Right hindlimb (tissue), 1 donor: ENCODE results near the gene HIVEP3.

Experiments
- DNase-seq: peaks from one replicate; pipeline ENCODE4 v3.0.0-alpha.2; 2018

Gene HIVEP3

DNA sequence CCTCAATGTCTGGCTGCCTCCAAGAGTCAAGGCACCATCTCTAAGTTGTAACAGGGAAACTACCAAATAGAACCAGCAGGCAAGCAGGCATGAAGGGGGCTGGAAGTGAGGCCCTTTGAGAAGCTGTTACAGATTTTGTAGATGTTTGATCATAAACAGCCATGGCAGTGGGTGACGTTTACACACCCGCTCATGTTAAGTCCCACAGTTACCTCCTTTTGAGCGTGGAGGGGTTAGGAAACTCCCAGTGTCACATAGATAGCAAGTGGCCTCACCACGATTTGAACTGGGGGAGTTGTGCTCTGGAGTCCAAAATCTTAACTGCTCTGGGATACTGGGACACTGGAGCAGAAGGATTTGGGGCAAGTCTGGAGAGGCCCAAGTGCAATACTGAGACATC is 192.4 kb downstream of the HIVEP3 start:
- no peak for DNase-seq

GRCh38 chr1:41724926-41725325 is 193.8 kb downstream of the HIVEP3 start:
- DNase-seq = no peak

- DNase-seq = no peak
Measured at GRCh38 chr1:41724248-41724647, 194.5 kb downstream of the HIVEP3 start.

DNA sequence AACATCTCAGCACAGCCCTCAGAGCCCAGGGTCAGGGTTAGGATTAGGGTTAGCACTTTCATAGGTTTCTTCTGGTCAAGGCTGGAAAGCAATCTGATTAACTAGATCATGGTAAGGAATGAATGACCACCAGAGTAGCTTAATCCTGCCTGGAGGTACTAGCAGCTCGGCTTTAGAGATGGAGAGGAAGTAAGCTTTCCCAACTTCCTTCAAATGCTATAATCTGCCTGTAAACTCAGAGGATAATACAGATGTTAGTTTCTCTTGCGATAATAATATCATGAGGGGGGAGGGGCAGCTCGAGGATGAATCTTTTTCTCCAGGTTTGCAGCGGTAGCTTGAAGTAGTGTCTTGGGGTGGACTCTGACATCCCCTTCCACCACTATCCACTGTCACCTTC is 194.9 kb downstream of the HIVEP3 start:
- DNase-seq = no peak

GRCh38 chr1:41722184-41722583 is 196.5 kb downstream of the HIVEP3 start:
- DNase-seq = no peak

DNA sequence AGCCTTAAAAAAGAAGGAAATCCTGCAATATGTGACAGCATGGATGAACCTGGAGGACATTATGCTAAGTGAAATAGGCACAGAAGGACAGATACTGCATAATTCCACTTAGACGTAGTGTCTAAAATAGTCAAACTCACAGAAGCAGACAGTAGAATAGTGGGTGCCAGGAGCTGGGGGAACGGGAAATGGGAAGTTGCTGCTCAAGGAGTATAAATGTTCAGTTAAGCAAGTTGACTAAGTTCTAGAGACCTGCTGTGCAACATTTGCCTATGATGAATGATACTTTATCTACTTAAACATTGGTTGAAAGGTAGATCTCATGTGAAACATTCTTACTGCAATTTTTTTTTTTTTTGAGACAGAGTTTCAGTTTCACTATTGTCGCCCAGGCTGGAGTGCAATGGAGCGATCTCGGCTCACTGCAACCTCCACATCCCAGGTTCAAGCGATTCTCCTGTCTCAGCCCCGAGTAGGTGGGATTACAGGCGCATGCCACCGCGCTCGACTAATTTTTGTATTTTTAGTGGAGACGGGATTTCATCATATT is 197.8 kb downstream of the HIVEP3 start:
- DNase-seq = no peak

DNA sequence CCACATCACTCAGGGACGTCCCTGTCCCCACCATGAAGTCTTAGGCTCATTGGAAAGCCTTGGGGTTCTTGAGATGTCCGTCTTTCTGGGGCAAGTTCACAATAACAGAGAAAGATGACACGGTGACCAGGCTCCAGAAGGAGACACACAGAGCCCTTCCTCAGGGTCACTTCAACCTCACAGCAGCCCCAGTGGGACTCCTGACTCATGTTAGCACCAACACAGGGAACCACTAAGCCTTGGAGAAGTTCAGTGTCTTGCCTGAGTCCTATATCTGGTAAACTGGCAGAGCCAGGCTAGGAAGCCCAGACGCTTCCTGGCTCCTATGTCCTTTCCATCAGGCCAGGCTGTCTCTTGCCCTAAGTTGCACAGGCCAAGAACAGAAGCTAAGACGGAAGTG is 199.1 kb downstream of the HIVEP3 start:
- DNase-seq = no peak

- no peak for DNase-seq
Measured at GRCh38 chr1:41719128-41719527, 199.6 kb downstream of the HIVEP3 start.

DNA sequence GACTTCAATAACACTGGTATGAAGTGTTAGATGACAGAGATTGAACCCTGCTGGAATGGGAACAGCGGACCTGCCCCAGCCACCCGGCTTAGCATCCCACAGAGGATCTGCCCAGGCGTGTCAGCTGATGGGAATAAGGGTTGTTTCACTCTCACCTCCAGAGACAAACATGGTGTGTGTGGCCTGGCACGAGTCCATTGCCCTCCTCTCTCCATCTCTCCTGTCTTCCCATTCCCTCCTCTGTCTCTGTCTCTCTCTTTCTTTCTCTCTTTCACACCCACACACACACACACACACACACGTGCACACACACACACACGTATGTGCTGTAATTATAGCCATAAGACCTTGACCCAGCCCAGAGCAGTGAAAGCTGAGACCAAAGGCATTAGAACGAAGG is 200.2 kb downstream of the HIVEP3 start:
- no peak for DNase-seq

DNA sequence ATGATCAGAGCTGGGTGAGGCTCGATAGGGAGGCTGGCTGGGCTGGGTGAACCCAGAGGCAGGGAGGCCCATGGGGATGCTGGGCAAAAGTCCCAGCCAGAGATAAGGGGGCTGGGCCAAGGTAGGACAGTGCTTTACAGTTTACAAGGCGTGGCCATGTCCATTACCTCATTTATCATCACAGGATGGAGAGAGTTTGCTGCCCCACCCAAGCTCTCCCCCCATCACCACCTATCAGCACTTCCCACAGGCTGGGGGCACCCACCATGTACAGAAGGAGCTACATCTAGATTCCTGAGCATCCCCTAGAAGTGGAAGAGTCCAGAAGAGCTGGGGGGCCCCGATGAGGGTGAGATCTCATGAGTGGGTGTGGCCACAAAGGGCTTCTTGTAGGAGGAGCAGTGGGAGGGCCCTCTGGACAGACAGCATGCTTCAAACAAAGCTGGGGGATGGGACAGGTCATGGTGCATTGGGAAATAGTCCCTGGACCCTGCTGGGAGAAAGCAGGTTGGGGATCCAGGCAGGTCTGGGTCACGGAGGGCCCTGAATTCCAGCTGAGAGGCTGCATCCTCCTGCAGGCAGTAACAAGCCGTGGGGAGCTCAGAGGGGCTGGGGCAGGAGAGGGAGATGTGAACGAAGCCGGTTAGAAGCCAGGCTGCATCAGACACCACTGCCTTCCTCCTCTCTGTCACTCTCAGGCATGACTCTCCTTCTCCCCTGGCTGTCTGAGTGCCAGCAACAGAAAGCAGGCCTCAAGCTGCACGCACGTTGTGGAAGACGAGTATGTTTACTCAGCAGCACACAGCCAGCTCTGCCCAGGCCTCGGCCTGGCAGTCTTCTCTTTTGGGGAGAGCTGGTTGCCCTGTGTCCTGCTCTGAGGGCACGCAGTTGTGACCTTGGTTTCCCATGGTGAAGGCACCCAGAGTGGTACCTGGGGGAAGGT is 202.3 kb downstream of the HIVEP3 start:
- no peak for DNase-seq

- DNase-seq = no peak
Measured at GRCh38 chr1:41715441-41716095, 203.2 kb downstream of the HIVEP3 start.

- no peak for DNase-seq
Measured at GRCh38 chr1:41714638-41715389, 203.9 kb downstream of the HIVEP3 start.

DNA sequence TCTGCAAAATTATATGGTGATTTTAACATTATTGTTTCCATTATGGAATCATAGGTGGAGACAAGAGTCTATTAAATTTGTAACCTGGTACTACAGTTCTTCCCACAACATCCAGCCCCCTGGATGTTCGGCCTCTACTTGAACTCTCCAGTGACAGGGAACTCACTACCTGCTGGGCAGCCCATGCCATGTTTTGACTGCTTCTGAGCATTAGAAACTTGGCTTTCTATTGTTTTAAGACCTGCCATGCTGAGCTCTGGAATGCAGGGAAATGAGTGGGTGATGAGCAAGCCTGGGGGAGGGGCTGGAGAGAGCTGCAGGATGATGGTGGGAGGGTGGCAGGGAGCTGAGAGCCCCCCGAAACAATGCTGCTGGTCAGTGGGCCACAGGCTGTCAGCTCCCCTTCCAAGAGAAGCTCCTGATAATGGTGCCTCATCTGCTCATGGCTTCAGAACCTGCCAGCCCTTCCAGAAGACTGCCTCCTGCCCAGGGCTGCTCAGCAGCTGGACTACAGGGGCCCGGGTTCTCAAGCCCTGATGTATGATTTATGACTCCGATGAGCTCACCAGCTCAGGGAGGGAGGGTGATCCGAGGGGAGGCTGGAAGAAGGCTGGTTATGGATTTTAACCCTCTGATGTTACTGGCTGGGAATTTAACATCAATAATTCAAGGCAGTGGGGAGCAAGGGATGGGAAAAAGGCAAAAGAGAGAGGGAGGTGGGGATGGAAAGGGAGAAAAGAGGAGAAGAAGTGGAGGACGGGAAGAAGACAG is 205.0 kb downstream of the HIVEP3 start:
- no peak for DNase-seq

DNA sequence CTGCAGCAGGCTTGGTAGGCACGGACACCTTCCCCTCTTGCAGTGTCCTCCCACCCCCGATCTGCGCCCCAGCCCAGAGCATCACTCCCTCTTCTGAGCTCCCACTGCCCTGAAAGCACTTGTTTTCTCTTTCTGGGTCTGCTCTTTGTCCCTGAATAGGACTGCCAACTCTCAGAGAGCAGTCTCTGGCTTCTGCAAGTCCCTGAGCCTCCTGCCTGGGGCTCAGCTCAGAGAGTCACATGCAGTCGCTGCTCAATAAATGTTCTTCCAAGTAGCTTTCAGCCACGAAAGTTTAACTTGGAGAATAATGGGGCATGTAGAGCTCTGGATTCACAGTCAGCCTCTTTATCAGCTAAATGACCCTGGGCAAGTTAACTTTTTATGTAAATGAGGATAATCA is 205.6 kb downstream of the HIVEP3 start:
- no peak for DNase-seq

DNA sequence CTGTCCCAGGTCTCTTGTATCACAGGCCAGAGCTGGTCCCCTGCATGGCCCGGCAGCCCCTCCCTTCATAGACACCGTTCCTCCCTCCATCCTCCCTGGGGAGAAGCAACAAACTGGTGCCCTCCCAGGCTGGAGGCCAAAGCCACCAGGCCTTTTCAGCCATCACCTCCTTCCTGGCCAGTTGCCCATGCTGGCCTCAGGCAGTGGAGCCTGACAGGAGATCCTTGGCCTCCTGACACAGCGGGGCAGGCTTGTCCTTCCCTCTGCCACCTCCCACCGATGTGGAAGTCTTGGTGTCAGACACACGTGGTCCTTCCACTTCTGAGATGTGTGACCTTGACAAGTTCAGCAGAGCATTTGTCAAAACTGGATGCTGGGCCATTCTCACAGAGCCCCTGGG is 206.0 kb downstream of the HIVEP3 start:
- no peak for DNase-seq

DNA sequence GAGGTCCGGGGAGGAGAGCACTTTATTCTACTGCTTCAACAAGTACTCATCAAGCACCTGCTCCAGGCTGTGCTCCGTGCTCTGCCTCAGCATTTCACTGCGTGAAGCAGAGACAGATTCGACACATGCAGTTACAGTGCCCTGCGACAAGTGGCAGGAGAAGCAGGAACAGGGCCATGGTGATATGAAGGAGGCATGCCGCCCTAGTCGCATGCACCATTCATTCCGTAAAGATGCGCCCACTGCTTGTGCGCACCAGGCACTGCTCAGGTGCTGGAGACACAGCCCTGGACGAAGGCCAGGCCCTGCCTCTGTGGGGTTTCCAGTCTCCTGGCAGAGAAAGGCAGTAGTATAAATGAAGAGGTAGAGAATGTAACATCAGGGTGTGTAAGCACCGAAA is 206.6 kb downstream of the HIVEP3 start:
- DNase-seq = no peak

- DNase-seq = no peak
Measured at GRCh38 chr1:41711581-41711980, 207.1 kb downstream of the HIVEP3 start.

- DNase-seq = no peak
Measured at GRCh38 chr1:41710980-41711379, 207.7 kb downstream of the HIVEP3 start.

GRCh38 chr1:41709873-41710272 is 208.8 kb downstream of the HIVEP3 start:
- no peak for DNase-seq

- DNase-seq = no peak
Measured at GRCh38 chr1:41709331-41709730, 209.4 kb downstream of the HIVEP3 start.

GRCh38 chr1:41708332-41708731 is 210.4 kb downstream of the HIVEP3 start:
- no peak for DNase-seq

DNA sequence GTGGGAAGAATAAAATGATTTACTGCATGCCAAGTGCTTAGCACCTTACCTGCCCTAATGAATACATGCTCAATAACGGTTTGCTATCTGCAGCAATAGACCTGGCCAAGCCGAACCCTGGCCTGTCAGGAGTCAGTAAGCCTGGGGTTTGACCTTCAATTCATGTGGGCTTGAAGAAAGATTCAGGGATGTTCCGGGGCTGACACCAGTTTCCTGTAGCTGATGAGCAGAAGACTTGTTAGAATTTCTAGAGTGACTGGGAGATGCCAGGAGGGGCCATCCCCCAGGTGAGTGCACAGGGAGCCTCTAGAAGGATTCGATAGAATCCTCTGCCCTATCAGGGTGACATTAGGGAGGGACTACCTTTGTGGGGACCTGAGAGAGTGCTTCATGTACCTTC is 210.9 kb downstream of the HIVEP3 start:
- DNase-seq = no peak

- no peak for DNase-seq
Measured at GRCh38 chr1:41705798-41706197, 212.9 kb downstream of the HIVEP3 start.
